GM21825 (cell line): ENCODE results near the gene KRTAP5-7.
"Not testable (repeated sequence)": the region's sequence is repeated elsewhere in the genome, so short reads cannot be mapped to it uniquely, and the experiment has no call there.

Experiments
- ATAC-seq: cut with Tn5 transposase; IDR thresholded peaks from one replicate; pipeline ENCODE4 v1.9.1; 2021; ENCODE audit warnings: mild to moderate bottlenecking, moderate library complexity; ENCODE audit not compliant: unreplicated experiment

KRTAP5-7 gene

DNA sequence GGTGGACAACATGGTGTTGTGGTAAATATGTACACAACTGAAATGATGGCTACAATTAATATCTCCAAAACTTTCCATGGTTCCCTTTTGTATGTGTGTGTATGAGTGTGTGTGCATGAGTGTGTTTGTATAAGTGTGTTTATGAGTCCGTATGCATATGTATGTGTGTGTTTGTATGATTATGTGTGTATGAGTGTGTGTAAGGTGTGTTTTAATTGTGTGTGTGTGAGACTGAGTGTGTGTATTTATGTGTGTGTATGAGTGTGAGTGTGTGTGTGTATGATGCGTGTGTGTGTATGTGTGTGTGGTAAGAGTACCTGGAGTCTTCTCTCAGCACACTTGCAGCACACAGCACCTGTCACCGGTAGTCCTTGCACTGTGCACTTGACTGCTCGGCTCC, 29.0 kb downstream of the KRTAP5-7 start:
- no peak for ATAC-seq

DNA sequence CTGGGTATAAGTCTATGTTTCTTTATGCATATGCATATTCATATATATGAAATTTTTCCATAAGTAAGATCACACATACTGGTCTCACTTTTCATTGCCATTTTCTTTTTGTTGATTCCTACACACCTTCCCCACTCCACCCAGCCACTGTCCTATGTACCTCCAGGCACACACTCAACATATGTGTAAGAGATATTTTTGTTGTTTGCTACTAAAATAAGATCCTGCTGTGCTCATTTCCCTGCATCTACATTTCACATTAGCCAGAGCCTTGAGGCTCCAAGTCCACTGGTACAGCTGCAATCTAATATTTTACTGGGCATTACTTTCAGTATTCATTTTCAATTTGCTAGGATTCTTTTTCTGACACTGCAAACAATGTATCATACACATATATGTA, 30.2 kb downstream of the KRTAP5-7 start:
- ATAC-seq, result no peak

DNA sequence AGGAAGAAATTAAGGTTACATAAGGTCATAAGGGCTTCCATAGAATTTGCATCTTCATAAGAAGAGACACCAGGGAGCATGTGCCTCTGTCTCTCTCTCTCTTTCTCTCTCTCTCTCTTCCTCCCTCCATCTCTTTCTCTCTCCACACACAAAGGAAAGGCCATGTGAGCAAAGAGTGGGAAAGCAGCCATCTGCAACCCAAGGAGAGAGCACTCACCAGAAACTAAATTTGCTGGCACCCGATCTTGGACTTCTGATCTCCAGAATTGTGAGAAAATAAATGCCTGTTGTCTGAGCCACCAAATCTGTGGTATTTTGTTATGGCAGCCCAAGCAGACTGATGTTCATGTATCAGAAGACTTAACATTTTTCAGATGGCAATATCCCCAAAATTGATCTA, 31.9 kb downstream of the KRTAP5-7 start:
- no peak for ATAC-seq

DNA sequence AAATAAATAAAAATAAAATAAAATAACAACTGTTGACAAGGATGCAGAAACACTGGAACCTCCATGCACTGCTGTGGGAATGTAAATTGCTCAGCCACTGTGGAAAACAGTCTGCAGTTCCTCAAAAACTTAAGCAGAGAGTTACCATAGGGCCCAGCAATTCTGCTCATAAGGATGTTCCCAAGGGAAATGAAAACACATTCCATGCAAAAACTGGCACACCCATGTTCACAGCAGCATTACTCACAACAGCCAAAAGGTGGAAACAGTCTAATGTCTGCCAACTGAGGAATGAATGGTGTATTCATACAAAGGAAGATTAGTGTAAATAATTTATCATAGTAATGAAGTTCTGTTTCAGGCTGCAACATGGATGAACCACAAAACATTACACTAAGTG, 35.1 kb downstream of the KRTAP5-7 start:
- ATAC-seq, result no peak

DNA sequence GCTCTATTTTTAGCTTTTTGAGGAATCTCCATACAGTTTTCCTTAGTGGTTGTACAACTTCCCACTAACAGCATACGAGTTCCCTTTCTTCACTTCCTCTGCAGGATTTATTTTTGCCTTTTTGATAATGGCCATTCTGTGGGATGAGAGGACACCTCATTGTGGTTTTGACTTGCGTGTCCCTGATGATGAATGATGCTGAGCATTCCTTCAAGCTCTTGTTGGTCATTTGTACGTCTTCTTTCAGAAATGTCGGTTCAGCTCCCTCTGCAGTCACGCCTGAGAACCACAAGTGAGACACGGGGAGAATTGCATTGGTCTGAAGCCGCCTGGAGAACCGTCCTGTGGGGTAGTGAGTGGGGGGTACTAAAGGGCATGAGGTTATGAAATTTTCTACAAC, 36.3 kb downstream of the KRTAP5-7 start:
- ATAC-seq, result no peak

DNA sequence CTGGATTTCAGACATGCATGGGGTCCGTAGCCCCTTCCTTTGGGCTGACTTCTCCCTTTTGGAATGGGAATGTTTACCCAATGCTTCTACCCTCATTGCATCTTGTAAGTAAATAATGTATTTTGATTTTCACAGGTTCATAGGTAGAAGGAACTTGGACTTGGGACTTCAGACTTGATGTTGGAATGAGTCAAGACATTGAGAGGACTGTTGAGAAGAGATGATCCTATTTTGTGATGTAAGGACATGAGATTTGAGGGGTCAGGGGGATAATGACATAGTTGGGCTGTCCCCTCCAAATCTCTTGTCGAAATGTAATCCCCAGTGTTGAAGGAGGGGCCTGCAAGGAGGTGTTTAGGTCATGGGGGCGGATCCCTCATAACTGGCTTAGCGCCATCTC, 37.4 kb downstream of the KRTAP5-7 start:
- no peak for ATAC-seq

DNA sequence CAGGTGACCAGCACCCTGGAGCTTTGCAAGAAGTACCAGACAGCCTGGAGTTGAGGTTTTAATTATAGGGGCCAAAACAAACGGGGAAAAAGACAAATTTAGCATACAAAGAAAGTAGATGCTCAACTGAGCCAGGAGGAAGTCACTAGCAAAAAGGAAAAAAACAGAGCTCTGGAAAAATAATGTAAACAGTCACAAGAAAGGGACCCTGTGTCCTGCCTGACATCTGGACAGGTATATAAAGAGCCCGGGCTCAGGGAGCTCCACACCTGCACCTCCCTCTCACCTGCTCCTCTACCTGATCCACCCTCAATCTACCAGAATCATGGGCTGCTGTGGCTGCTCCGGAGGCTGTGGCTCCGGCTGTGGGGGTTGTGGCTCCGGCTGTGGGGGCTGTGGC, 38.2 kb downstream of the KRTAP5-7 start, which contains the start of gene KRTAP5-10:
KRTAP5-10 (plus strand) TSS at position 301 of the 400 bp plus-strand sequence; CDS start at position 326, 25 bp downstream.
- no peak for ATAC-seq

DNA sequence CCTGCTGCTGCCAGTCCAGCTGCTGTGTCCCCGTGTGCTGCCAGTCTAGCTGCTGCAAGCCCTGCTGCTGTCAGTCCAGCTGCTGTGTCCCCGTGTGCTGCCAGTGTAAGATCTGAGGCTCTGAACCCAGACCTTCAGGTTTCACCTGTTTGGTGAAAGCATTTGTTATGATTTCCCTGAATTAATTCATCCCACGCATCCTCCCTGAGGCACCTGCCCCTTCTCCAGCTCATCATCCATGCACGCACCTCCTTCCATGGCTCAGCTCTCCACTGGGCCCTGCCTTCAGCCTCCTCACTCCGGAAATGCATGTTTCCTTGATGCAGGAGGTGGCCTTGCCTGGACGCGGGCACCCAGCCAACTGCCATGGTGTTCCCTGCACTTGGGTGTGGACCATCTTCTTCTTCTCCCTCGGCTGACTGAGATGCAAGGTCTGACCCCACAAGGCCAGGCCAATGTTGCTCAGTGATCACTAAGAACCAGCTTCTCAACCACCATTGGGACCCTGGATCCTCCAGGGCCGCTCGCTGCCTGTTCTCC, 39.1 kb downstream of the KRTAP5-7 start:
- ATAC-seq, result no peak

DNA sequence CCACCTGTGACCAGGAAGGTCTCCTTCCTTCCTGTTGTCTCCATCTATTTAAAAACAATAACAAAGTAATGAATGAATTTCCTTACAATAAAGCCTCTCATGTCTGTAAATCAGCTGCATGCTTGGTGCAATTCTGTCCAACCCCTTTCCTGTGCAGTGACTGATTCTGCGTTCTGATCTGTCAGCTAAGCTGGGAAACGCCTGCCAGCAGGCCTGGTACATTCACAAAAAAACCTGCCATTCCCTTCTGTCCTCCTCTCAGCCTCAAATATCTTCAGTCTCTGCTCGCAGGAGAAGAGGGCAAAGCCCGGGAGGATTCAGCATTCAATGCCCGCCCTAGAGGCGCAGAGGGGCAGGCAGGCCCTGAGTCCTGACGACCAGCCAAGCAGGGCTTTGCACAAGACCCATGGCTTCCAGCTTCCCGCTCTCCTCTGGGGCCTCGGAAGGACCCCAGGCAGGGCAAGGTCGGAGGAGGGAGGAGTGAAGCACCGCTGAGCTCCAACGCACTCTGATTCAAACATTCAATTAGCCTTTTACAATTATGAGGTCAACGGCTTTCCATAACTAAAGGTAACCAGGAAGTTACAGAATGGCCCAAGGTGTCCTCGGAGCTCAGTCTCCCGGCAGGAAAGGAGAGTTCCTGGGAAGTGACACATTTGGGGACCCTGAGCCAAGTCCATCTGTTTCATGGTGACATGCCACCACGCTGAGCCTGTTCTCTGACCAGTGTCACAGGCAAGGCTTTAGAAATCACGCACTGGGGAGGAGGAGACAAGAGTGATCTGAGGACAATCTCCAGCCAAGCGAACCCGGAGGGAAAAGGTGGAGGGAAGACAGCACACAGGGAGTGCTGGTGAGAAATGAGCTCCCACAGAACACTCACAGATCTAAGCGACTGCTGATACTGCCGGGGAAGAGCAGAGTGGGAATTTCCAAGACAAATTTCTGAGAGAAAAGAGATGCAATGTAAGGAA, 39.8 kb downstream of the KRTAP5-7 start:
- not testable (repeated sequence) for ATAC-seq

DNA sequence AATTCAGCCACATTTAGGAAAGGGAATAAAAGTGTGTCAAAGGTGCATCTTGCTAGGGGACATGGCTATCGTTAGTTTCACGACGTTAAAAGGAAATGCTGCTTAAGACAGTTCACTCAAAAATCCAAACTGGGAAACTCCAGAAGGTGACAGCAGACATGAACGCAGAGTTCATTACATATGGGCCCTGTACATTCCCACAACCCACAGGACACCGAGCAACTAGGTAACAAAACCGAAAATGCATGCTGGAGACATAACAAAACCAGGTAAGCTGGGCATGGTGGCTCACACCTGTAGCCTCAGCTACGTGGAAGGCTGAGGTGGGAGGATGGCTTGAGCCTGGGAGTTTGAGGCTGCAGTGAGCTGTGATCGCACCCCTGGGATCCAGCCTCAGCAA, 40.6 kb downstream of the KRTAP5-7 start:
- not testable (repeated sequence) for ATAC-seq

DNA sequence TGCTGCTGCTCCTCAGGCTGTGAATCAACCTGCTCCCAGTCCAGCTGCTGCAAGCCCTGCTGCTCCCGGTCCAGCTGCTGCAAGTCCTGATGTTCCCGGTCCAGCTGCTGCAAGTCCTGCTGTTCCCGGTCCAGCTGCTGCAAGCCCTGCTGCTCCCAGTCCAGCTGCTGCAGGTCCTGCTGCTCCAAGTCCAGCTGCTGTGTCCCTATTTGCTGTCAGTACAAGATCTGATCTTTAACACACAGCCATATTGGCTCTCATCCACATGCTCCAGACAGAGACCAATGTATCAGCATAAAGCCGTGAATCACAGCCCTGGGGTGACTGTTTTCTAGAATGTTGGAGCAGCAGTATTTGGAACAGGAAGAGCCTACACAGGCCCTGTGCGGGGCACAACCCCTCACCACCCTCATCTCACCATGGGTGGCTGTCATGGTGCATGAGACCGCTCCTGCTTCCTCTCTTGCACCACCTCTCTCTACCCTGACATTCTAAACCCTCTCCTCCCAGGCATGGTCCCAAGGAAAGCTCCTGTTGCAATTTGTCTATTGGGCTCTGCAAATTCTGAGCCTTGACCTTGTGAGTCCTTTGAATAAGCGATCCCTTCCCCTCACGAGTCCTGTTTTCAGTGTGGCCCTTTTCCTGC, 41.8 kb downstream of the KRTAP5-7 start:
- ATAC-seq, result no peak

DNA sequence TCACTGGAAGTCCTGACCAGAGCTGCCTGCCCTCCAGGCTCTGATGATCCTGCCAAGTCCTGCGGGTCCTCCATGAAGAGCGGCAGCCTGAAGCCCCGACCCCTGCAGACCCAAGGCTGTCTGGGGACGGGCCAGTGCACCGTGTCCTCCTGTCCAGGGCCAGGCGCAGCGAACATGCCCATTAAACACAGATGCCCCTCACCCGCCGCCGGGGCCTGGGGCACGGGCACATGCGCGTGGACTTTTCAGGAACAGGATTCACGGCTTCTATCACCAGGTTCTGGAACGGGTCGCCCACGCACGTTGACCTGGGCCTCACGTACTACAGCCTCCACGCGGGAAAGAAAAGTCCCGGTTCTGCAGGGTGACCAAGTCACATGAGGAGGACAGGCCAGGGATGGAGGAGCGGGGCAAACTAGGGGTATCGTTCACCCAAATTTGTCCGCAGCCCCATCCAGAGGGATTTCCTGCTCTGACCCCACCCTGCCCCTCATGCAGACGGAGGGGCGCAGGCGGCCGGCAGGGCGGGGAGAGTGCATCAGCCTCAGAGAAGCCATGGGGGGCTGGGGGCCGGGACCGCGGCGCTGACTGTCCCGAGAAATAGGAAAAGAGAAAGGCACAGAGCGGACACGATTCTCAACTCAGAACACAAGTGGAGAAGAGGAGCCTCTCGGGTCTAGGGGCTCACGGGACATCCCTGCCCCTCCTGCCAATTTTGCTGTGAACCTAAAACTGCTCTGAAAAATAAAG, 44.2 kb downstream of the KRTAP5-7 start:
- not testable (repeated sequence) for ATAC-seq

DNA sequence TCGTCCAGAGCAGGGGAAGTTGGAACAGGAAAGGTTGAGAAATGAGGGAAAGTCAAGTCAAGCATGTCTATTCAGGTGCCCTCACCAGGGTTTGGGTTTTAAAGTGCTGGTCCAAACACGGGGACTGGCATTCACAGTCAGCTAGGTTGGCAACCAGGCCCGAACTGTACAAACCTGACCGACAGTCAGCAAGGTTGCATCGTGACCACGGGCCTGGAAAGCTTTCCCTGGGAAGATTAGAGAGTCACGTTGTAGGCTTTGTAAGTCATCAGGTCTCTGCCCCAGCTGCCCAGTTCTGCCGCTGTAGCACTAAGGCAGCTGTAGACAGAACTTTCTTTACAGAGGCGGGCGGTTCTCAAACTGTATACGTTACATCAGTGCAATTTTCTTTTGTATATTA, 45.7 kb downstream of the KRTAP5-7 start:
- no peak for ATAC-seq

DNA sequence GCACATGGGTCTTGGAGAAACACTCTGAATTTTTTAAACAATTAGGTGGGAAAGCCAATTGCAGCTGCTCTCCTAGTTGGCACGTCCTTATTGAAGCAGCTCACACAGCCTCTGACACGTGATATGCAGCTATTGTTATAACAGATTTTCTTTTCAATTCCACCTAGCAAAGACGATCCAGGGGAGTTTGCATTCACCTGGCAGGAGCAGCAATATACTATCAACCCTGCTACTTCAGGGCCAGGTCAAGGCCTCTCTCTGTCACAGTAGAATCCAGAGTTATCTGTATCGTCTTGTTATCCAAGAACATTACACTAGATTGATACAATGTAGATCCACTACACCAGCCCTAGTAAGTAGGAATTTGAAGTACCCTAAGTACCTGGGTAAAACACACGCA, 47.4 kb downstream of the KRTAP5-7 start:
- ATAC-seq, result no peak

DNA sequence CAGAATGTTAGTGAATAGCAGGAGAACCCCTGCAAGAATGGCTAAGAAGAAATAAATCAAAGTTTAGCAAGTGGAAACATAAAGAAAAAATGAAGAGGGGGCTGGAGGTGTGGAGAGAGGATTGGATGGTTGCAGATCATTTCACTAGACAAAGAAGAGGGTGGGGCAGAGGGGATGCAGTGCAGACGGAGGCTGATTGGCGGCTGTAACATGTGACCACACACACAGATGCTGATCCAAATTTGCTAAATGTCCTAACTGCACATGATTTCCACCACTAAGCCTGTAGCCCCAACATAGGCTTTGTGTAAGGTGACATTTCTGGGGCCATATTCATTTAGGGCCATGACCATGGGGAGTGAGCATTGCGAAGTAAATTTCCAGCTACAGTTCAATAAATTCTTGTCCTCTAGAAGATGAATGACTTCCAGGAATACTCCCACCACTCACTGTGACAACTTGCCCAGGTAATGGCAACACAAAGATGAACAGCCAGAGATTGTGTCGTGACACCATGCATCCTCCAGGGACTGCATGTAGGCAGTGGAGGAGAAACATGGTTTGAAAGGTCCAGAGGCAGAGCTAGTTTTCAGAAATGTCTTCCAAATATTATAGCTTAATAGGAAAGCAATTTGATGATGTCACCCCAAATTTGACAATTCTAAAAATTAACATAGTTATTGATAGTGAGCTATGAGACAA, 48.8 kb downstream of the KRTAP5-7 start:
- no peak for ATAC-seq

DNA sequence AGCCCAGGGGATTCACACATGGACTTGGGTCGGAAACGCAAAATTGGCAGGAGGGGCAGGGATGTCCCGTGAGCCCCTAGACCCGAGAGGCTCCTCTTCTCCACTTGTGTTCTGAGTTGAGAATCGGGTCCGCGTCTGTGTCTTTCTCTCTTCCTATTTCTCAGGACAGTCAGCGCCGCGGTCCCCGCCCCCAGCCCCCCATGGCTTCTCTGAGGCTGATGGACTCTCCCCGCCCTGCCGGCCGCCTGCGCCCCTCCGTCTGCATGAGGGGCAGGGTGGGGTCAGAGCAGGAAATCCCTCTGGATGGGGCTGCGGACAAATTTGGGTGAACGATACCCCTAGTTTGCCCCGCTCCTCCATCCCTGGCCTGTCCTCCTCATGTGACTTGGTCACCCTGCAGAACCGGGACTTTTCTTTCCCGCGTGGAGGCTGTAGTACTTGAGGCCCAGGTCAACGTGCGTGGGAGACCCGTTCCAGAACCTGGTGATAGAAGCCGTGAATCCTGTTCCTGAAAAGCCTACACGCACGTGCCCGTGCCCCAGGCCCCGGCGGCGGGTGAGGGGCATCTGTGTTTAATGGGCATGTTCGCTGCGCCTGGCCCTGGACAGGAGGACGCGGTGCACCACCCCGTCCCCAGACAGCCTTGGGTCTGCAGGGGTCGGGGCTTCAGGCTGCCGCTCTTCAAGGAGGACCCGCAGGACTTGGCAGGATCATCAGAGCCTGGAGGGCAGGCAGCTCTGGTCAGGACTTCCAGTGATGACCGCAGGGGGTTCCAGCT, 49.8 kb downstream of the KRTAP5-7 start:
- not testable (repeated sequence) for ATAC-seq

DNA sequence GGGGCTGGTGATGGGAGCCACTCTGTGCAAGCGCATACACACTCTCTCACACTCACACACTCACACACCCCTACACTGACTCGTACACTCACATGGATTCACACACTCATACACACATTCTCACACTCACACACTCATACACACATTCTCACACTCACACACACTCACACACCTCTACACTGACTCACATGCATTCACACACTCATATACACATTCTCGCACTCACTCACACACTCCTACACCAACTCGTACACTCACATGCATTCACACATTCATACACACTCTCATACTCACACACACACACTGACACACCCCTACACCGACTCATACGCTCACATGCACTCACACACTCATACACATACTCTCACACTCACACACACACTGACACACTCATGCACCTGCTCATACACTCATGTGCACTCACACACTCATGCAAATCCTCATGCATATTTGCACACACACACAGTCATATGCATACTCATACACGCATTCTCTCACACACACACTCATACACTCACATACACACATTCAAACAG, 50.5 kb downstream of the KRTAP5-7 start:
- ATAC-seq, result no peak
